WTC11 (cell line): ENCODE data around the gene CTCF.

Source experiments
- ATF3 ChIP-seq: sonication (generic); formaldehyde crosslinking; conservative IDR thresholded peaks from 2 replicates; pipeline ENCODE4 v1.8.1; 2022; ENCODE audit warnings: mild to moderate bottlenecking, missing genetic modification reagents
- CBFB ChIP-seq: sonication (generic); formaldehyde crosslinking; IDR thresholded peaks from 2 replicates; pipeline ENCODE4 v1.8.1; 2022; ENCODE audit warnings: mild to moderate bottlenecking, low read depth, missing genetic modification reagents
- CTCF ChIP-seq: fragments of 200-600 bp; IDR thresholded peaks from 2 replicates; pipeline ENCODE4 v1.8.0; 2022; ENCODE audit warnings: antibody characterized with exemption
- E2F1 ChIP-seq: sonication (generic); formaldehyde crosslinking; IDR thresholded peaks from 2 replicates; pipeline ENCODE4 v1.8.0; 2022; ENCODE audit warnings: mild to moderate bottlenecking, missing genetic modification reagents
- GRHL2 ChIP-seq: fragments of 250-450 bp; sonication (Bioruptor Pico); IDR thresholded peaks from 2 replicates; pipeline ENCODE4 v1.8.0; 2022; ENCODE audit warnings: mild to moderate bottlenecking, moderate library complexity; ENCODE audit not compliant: insufficient replicate concordance, severe bottlenecking
- NR1H2 ChIP-seq: sonication (generic); formaldehyde crosslinking; IDR thresholded peaks from 2 replicates; pipeline ENCODE4 v1.9.0; 2021; ENCODE audit warnings: mild to moderate bottlenecking, moderate library complexity, missing genetic modification reagents
- OVOL2 ChIP-seq: fragments of 250-450 bp; sonication (Bioruptor Pico); IDR thresholded peaks from 2 replicates; pipeline ENCODE4 v1.9.0; 2021; ENCODE audit warnings: mild to moderate bottlenecking, borderline replicate concordance
- ZNF219 ChIP-seq: sonication (generic); formaldehyde crosslinking; IDR thresholded peaks from 2 replicates; pipeline ENCODE4 v1.8.0; 2023; ENCODE audit warnings: missing genetic modification reagents, mild to moderate bottlenecking, borderline replicate concordance
- TF ChIP-seq, protein P1 (sequence below): sonication (generic); formaldehyde crosslinking; IDR thresholded peaks from 2 replicates; pipeline ENCODE4 v1.8.1; 2023; ENCODE audit warnings: mild to moderate bottlenecking, missing genetic modification reagents
- TF ChIP-seq, protein P2 (sequence below): sonication (generic); formaldehyde crosslinking; IDR thresholded peaks from 2 replicates; pipeline ENCODE4 v1.8.0; 2022; ENCODE audit warnings: mild to moderate bottlenecking, missing genetic modification reagents
- TF ChIP-seq, protein P3 (sequence below): sonication (generic); formaldehyde crosslinking; IDR thresholded peaks from 2 replicates; pipeline ENCODE4 v1.8.1; 2023; ENCODE audit warnings: mild to moderate bottlenecking, moderate library complexity, missing genetic modification reagents

DNA sequence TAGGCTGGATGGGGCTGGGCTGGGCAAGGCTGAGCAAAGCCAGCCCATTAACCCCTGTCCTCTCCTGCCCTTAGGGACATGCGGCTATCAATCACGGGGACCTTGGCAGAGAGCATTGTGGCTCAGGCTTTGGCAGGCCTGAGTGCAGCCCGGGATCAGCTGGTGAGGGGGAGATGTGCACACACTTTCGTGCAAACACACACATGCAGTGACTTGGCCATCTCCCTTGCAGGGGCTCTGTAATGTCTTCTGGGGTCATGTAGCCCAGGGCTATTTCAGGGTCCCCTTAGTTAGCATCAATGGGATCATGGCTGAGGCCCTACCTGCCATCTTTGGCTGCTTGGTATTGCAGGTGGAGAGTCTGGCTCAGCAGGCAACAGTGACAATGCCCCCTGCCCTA, 89.5 kb downstream of the CTCF start:
- TF ChIP-seq CTCF (no peak), GRHL2 (CRISPR knock-in tag) (no peak), ZNF219 (CRISPR knock-in tag) (no peak), NR1H2 (no peak), CBFB (no peak), E2F1 (no peak), OVOL2 (no peak), ATF3 (CRISPR knock-in tag) (no peak)
- TF ChIP-seq, protein P1, sequence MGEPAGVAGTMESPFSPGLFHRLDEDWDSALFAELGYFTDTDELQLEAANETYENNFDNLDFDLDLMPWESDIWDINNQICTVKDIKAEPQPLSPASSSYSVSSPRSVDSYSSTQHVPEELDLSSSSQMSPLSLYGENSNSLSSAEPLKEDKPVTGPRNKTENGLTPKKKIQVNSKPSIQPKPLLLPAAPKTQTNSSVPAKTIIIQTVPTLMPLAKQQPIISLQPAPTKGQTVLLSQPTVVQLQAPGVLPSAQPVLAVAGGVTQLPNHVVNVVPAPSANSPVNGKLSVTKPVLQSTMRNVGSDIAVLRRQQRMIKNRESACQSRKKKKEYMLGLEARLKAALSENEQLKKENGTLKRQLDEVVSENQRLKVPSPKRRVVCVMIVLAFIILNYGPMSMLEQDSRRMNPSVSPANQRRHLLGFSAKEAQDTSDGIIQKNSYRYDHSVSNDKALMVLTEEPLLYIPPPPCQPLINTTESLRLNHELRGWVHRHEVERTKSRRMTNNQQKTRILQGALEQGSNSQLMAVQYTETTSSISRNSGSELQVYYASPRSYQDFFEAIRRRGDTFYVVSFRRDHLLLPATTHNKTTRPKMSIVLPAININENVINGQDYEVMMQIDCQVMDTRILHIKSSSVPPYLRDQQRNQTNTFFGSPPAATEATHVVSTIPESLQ: no peak
- TF ChIP-seq, protein P2, sequence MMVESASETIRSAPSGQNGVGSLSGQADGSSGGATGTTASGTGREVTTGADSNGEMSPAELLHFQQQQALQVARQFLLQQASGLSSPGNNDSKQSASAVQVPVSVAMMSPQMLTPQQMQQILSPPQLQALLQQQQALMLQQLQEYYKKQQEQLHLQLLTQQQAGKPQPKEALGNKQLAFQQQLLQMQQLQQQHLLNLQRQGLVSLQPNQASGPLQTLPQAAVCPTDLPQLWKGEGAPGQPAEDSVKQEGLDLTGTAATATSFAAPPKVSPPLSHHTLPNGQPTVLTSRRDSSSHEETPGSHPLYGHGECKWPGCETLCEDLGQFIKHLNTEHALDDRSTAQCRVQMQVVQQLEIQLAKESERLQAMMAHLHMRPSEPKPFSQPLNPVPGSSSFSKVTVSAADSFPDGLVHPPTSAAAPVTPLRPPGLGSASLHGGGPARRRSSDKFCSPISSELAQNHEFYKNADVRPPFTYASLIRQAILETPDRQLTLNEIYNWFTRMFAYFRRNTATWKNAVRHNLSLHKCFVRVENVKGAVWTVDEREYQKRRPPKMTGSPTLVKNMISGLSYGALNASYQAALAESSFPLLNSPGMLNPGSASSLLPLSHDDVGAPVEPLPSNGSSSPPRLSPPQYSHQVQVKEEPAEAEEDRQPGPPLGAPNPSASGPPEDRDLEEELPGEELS: no peak
- TF ChIP-seq, protein P3, sequence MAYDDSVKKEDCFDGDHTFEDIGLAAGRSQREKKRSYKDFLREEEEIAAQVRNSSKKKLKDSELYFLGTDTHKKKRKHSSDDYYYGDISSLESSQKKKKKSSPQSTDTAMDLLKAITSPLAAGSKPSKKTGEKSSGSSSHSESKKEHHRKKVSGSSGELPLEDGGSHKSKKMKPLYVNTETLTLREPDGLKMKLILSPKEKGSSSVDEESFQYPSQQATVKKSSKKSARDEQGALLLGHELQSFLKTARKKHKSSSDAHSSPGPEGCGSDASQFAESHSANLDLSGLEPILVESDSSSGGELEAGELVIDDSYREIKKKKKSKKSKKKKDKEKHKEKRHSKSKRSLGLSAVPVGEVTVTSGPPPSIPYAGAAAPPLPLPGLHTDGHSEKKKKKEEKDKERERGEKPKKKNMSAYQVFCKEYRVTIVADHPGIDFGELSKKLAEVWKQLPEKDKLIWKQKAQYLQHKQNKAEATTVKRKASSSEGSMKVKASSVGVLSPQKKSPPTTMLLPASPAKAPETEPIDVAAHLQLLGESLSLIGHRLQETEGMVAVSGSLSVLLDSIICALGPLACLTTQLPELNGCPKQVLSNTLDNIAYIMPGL: no peak
